WERI-Rb-1 (cell line): ENCODE results near the gene MORN2.

Experiments used
- DNase-seq: peaks from one replicate; pipeline ENCODE4 v3.0.0-alpha.2; 2020
- H3K27ac ChIP-seq: fragments of 250-450 bp; sonication (Bioruptor Pico); 2 replicates; pipeline ENCODE4 v1.5.1; 2020; ENCODE audit warnings: mild to moderate bottlenecking, moderate library complexity
- H3K27me3 ChIP-seq: fragments of 250-450 bp; sonication (Bioruptor Pico); 2 replicates; pipeline ENCODE4 v1.5.1; 2021; ENCODE audit warnings: mild to moderate bottlenecking, low read depth, moderate library complexity; ENCODE audit not compliant: insufficient read depth, severe bottlenecking
- H3K36me3 ChIP-seq: fragments of 250-450 bp; sonication (Bioruptor Pico); 2 replicates; pipeline ENCODE4 v1.5.1; 2020; ENCODE audit warnings: mild to moderate bottlenecking, moderate library complexity
- H3K4me3 ChIP-seq: 2 replicates; pipeline ENCODE4 v1.5.1; 2011; ENCODE audit warnings: low read depth, mild to moderate bottlenecking, control low read depth, low read length
- H3K9me3 ChIP-seq: fragments of 250-450 bp; sonication (Bioruptor Pico); 2 replicates; pipeline ENCODE4 v1.5.1; 2021; ENCODE audit warnings: mild to moderate bottlenecking, moderate library complexity; ENCODE audit not compliant: severe bottlenecking
- TF ChIP-seq, protein P1 (sequence below): IDR thresholded peaks from 2 replicates; pipeline ENCODE4 v1.5.1; 2011; ENCODE audit warnings: low read depth, mild to moderate bottlenecking, control low read depth, inconsistent platforms, low read length

Gene MORN2

DNA sequence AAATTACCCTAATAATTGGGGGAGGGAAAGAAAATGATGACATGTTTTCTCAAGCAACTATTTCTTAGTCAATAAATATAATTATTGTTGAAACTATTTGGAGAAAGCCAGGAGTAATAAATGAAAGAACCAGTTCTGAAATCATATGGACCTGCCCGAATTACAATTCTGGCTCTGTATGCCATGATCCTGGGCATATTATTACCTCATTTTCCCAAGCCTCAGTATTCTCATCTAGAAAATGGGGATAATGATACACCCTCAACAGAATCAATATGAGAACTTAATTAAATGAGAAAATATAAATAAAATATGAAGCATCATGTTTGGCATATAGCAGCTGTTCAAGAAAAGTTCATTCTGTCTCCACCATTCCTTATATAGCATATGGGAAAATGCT lies 36.8 kb downstream of the MORN2 start:
- Histone ChIP-seq H3K27ac (no peak overlapping the region), H3K9me3 (no peaks in the 10 kb centered on the region), H3K36me3 (no peaks in the 10 kb centered on the region), H3K27me3 (no peaks in the 10 kb centered on the region), H3K4me3 (no peak overlapping the region)
- TF ChIP-seq, protein P1, sequence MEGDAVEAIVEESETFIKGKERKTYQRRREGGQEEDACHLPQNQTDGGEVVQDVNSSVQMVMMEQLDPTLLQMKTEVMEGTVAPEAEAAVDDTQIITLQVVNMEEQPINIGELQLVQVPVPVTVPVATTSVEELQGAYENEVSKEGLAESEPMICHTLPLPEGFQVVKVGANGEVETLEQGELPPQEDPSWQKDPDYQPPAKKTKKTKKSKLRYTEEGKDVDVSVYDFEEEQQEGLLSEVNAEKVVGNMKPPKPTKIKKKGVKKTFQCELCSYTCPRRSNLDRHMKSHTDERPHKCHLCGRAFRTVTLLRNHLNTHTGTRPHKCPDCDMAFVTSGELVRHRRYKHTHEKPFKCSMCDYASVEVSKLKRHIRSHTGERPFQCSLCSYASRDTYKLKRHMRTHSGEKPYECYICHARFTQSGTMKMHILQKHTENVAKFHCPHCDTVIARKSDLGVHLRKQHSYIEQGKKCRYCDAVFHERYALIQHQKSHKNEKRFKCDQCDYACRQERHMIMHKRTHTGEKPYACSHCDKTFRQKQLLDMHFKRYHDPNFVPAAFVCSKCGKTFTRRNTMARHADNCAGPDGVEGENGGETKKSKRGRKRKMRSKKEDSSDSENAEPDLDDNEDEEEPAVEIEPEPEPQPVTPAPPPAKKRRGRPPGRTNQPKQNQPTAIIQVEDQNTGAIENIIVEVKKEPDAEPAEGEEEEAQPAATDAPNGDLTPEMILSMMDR, result no peak
- DNase-seq, result no peak

GRCh38 chr2:38922389-38922788 lies 46.6 kb downstream of the MORN2 start:
- Histone ChIP-seq H3K27me3 (no peaks in the 10 kb centered on the region), H3K27ac (peak overlapping the region; percentile 76), H3K4me3 (no peak overlapping the region), H3K9me3 (no peaks in the 10 kb centered on the region), H3K36me3 (no peaks in the 10 kb centered on the region)
- no peak for DNase-seq
- TF ChIP-seq, protein P1, result no peak

- peak; percentile 42 for DNase-seq
- Histone ChIP-seq H3K27me3 (no peaks in the 10 kb centered on the region), H3K36me3 (no peaks in the 10 kb centered on the region), H3K4me3 (no peak overlapping the region), H3K27ac (peak overlapping the region; percentile 76), H3K9me3 (no peaks in the 10 kb centered on the region)
- TF ChIP-seq, protein P1, result no peak
Observed at GRCh38 chr2:38922902-38923301, 47.1 kb downstream of the MORN2 start.

GRCh38 chr2:38925982-38926381 lies 50.2 kb downstream of the MORN2 start:
- H3K36me3 ChIP-seq, result no peaks in the 10 kb centered on the region
- TF ChIP-seq, protein P1, result no peak
- H3K27ac ChIP-seq, result no peak overlapping the region
- no peak for DNase-seq
- no peaks in the 10 kb centered on the region for H3K9me3 ChIP-seq
- no peak overlapping the region for H3K4me3 ChIP-seq
- H3K27me3 ChIP-seq, result no peaks in the 10 kb centered on the region

GRCh38 chr2:38930600-38930999 lies 54.8 kb downstream of the MORN2 start:
- Histone ChIP-seq H3K27ac (no peak overlapping the region), H3K4me3 (no peak overlapping the region), H3K27me3 (no peaks in the 10 kb centered on the region), H3K9me3 (no peaks in the 10 kb centered on the region), H3K36me3 (no peaks in the 10 kb centered on the region)
- TF ChIP-seq, protein P1, result no peak
- DNase-seq, result no peak
